DND-41 (cell line): ENCODE measurements around the gene PTPRD.

Experiments used
- ATAC-seq: fragments of 200-7000 bp; cut with Tn5 transposase; 3 replicates; pipeline ENCODE4 v1.9.1; 2021; ENCODE audit warnings: low read depth; ENCODE audit not compliant: insufficient read depth
- DNase-seq: peaks from one replicate; pipeline ENCODE4 v3.0.0-alpha.2; 2020
- H2AFZ ChIP-seq: 2 replicates; pipeline ENCODE4 v1.6.0; 2012; ENCODE audit warnings: low read depth, low read length
- H3K27ac ChIP-seq: 2 replicates; pipeline ENCODE4 v1.5.1; 2012; ENCODE audit warnings: low read length, inconsistent platforms
- H3K27me3 ChIP-seq: fragments of 200-600 bp; sonication (generic); 2 replicates; pipeline ENCODE4 v1.6.0; 2012; ENCODE audit warnings: low read length, mild to moderate bottlenecking, inconsistent platforms; ENCODE audit not compliant: insufficient read depth, poor library complexity
- H3K36me3 ChIP-seq: 2 replicates; pipeline ENCODE4 v1.5.1; 2012; ENCODE audit warnings: low read length, inconsistent platforms; ENCODE audit not compliant: insufficient read depth
- H3K4me1 ChIP-seq: 2 replicates; pipeline ENCODE4 v1.5.1; 2012; ENCODE audit warnings: mild to moderate bottlenecking, low read length; ENCODE audit not compliant: insufficient read depth
- H3K4me2 ChIP-seq: 2 replicates; pipeline ENCODE4 v1.6.0; 2012; ENCODE audit warnings: mild to moderate bottlenecking, moderate library complexity, low read length, inconsistent platforms; ENCODE audit not compliant: insufficient read depth
- H3K4me3 ChIP-seq, 2 experiments: fragments of 200-600 bp in 1 of 2; shearing (Covaris generic) in 1 of 2; 2 replicates each; pipeline ENCODE4 v1.5.1; 2012 to 2016; ENCODE audit warnings: inconsistent platforms in 2 of 2, low read length in 2 of 2, mild to moderate bottlenecking in 2 of 2, low read depth in 1 of 2, moderate library complexity in 1 of 2
- H3K79me2 ChIP-seq: 2 replicates; pipeline ENCODE4 v1.6.0; 2012; ENCODE audit warnings: low read length, inconsistent platforms; ENCODE audit not compliant: insufficient read depth
- H3K9ac ChIP-seq: 2 replicates; pipeline ENCODE4 v1.6.0; 2012; ENCODE audit warnings: low read depth, mild to moderate bottlenecking, inconsistent platforms, low read length, moderate library complexity
- H3K9me3 ChIP-seq: 2 replicates; pipeline ENCODE4 v1.5.1; 2012; ENCODE audit warnings: low read length, moderate library complexity, mild to moderate bottlenecking, inconsistent platforms; ENCODE audit not compliant: insufficient read depth, severe bottlenecking
- H4K20me1 ChIP-seq: 2 replicates; pipeline ENCODE4 v1.6.0; 2012; ENCODE audit warnings: low read length; ENCODE audit not compliant: insufficient read depth
- CTCF ChIP-seq: IDR thresholded peaks from 2 replicates; pipeline ENCODE4 v1.5.1; 2012; ENCODE audit warnings: borderline replicate concordance, low read length, moderate library complexity, mild to moderate bottlenecking; ENCODE audit not compliant: poor library complexity, severe bottlenecking; ENCODE audit errors: extremely low read depth
- EZH2 ChIP-seq: IDR thresholded peaks from 3 replicates; pipeline ENCODE4 v1.6.1; 2012; ENCODE audit warnings: borderline replicate concordance, low read depth, mild to moderate bottlenecking, moderate library complexity, low read length, inconsistent platforms; ENCODE audit not compliant: severe bottlenecking

PTPRD gene

GRCh38 chr9:9605681-9606080 is 1007.1 kb downstream of the PTPRD start:
- Histone ChIP-seq H3K79me2 (no peaks in the 10 kb centered on the region), H3K9ac (no peak overlapping the region), H3K4me2 (no peak overlapping the region), H3K4me1 (peaks cover 6% of the 10 kb centered on the region), H3K9me3 (no peaks in the 10 kb centered on the region), H4K20me1 (no peaks in the 10 kb centered on the region), H2AFZ (no peak overlapping the region), H3K27me3 (no peaks in the 10 kb centered on the region), H3K36me3 (no peaks in the 10 kb centered on the region), H3K27ac (no peak overlapping the region), H3K4me3 (no peak overlapping the region)
- no peak for ATAC-seq
- DNase-seq: no peak
- TF ChIP-seq CTCF: no peak
- TF ChIP-seq EZH2: no peak

- DNase-seq (no peak), ATAC-seq (no peak)
- Histone ChIP-seq H4K20me1 (no peaks in the 10 kb centered on the region), H2AFZ (no peak overlapping the region), H3K79me2 (no peaks in the 10 kb centered on the region), H3K27ac (no peak overlapping the region), H3K4me3 (no peak overlapping the region), H3K9me3 (no peaks in the 10 kb centered on the region), H3K36me3 (no peaks in the 10 kb centered on the region), H3K4me1 (peaks cover 6% of the 10 kb centered on the region), H3K27me3 (no peaks in the 10 kb centered on the region), H3K4me2 (no peak overlapping the region), H3K9ac (no peak overlapping the region)
- no peak for TF ChIP-seq CTCF
- no peak for TF ChIP-seq EZH2
These were observed 1009.5 kb downstream of the PTPRD start for GRCh38 chr9:9603345-9603744.

- DNase-seq (no peak), ATAC-seq (no peak)
- H3K9me3 ChIP-seq: no peaks in the 10 kb centered on the region
- H3K9ac ChIP-seq: no peak overlapping the region
- no peaks in the 10 kb centered on the region for H3K27me3 ChIP-seq
- no peaks in the 10 kb centered on the region for H4K20me1 ChIP-seq
- no peak overlapping the region for H3K4me3 ChIP-seq
- no peaks in the 10 kb centered on the region for H3K79me2 ChIP-seq
- H3K36me3 ChIP-seq: no peaks in the 10 kb centered on the region
- TF ChIP-seq CTCF (no peak), EZH2 (no peak)
- no peak overlapping the region for H2AFZ ChIP-seq
- no peak overlapping the region for H3K4me2 ChIP-seq
- no peaks in the 10 kb centered on the region for H3K4me1 ChIP-seq
- no peak overlapping the region for H3K27ac ChIP-seq
These were observed 1014.1 kb downstream of the PTPRD start for GRCh38 chr9:9598723-9599122.

- H3K79me2 ChIP-seq: no peaks in the 10 kb centered on the region
- H2AFZ ChIP-seq: no peak overlapping the region
- H4K20me1 ChIP-seq: no peaks in the 10 kb centered on the region
- no peak for ATAC-seq
- no peaks in the 10 kb centered on the region for H3K9me3 ChIP-seq
- H3K4me2 ChIP-seq: no peak overlapping the region
- H3K4me3 ChIP-seq: no peak overlapping the region
- H3K4me1 ChIP-seq: no peaks in the 10 kb centered on the region
- H3K27me3 ChIP-seq: no peaks in the 10 kb centered on the region
- H3K36me3 ChIP-seq: no peaks in the 10 kb centered on the region
- TF ChIP-seq EZH2: no peak
- TF ChIP-seq CTCF: no peak
- DNase-seq: no peak
- no peak overlapping the region for H3K27ac ChIP-seq
- H3K9ac ChIP-seq: no peak overlapping the region
These were observed 1020.7 kb downstream of the PTPRD start for GRCh38 chr9:9592104-9592503.
